ENCODE results near the gene DENND5A. TPM values are rescaled to one million over a fixed set of nuclear protein-coding genes. Genes with fewer than 3 reads are reported as not detected.
A peak's percentile ranks its signal among the peaks of the same experiment; 100 is the strongest.

Gene DENND5A
- total RNA-seq, result 10 to 100 TPM; 40.6 to 44.3 TPM

DNA sequence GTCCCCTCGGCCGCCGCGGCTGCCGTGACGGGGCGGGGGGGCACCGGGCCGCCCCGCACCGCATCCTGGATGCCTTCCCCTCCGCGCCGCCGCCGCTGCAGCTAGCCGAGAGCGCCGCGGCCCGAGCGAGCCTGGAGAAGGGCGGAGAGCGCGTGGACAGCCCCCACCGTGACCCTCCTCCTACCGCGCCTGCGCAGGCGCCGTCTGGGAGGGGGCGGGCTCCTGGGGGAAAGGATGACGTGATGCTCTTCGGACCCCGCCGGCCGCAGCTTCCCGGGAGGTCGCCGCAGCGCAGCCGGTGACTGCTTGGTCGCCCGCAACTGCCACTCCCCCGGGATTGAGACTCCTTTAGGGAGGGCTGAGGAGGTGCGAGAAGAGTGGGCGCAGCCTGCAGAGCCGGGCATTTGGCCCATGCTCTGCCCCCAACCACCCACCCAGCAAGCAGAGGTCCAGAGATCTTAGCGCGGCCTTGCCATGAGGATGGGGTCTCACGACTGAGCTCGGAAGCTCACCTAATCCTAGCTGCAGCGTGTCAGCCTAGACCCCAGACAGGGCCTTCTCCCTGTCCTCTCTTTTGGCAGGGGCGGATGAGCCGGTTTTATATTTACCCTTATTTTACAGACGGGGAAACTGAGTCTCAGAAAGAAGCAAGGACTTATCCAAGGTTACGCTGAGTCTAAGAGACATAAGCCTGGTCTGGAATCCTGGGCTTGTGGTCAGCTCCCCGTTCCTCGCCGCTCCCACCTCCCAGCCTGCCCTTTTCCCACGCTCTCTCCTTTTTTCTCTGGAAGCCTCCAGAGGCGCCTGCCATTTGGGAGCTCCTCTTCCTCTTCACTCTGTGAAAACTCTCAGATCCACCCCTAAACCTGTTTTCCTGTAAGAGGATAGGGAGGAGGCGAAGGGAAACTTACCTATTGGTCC, at the start of gene DENND5A:
TSS of gene DENND5A (minus strand) at position 140 of the 921 bp plus-strand sequence. CDS start 281 bp downstream, outside the sequence.
- peak within 1 kb of the TSS; percentile 98 for H3K27ac Mint-ChIP-seq
- peaks cover 10% of the 10 kb centered on the region for H3K36me3 Mint-ChIP-seq (ENCODE audit: low read depth)
- H3K9me3 Mint-ChIP-seq, result peaks cover 1% of the 10 kb centered on the region
- intact Hi-C loops (cut with micrococcal nuclease), result loop anchor here (5.0 to 10.0 kb wide), 2 partner anchors 47 to 91 kb away; partner anchors contain the start of gene TMEM41B
- TF ChIP-seq, protein P1, sequence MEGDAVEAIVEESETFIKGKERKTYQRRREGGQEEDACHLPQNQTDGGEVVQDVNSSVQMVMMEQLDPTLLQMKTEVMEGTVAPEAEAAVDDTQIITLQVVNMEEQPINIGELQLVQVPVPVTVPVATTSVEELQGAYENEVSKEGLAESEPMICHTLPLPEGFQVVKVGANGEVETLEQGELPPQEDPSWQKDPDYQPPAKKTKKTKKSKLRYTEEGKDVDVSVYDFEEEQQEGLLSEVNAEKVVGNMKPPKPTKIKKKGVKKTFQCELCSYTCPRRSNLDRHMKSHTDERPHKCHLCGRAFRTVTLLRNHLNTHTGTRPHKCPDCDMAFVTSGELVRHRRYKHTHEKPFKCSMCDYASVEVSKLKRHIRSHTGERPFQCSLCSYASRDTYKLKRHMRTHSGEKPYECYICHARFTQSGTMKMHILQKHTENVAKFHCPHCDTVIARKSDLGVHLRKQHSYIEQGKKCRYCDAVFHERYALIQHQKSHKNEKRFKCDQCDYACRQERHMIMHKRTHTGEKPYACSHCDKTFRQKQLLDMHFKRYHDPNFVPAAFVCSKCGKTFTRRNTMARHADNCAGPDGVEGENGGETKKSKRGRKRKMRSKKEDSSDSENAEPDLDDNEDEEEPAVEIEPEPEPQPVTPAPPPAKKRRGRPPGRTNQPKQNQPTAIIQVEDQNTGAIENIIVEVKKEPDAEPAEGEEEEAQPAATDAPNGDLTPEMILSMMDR (IDR thresholded peaks at IDR 0.05), result no peak
- POLR2A ChIA-PET, result interaction anchor here (1.0 to 2.4 kb wide), 9 partner anchors 8 to 120 kb away, joined by 3 to 10 read pairs (median 5); partner anchors contain the start of genes IPO7 and TMEM41B
- peak within 1 kb of the TSS; percentile 90 for H3K4me3 Mint-ChIP-seq
- DNase-seq, result peak; percentile 65
- CTCF ChIA-PET, result interaction anchor here (0.9 to 1.4 kb wide), 4 partner anchors 8 to 68 kb away, joined by 3 to 4 read pairs (median 4); no protein-coding TSS in a partner anchor
- H3K4me1 Mint-ChIP-seq (ENCODE audit: low read depth), result peaks cover 28% of the 10 kb centered on the region
- ATAC-seq, result peak; percentile 51
- peaks cover 3% of the 10 kb centered on the region for H3K27me3 Mint-ChIP-seq

DNA sequence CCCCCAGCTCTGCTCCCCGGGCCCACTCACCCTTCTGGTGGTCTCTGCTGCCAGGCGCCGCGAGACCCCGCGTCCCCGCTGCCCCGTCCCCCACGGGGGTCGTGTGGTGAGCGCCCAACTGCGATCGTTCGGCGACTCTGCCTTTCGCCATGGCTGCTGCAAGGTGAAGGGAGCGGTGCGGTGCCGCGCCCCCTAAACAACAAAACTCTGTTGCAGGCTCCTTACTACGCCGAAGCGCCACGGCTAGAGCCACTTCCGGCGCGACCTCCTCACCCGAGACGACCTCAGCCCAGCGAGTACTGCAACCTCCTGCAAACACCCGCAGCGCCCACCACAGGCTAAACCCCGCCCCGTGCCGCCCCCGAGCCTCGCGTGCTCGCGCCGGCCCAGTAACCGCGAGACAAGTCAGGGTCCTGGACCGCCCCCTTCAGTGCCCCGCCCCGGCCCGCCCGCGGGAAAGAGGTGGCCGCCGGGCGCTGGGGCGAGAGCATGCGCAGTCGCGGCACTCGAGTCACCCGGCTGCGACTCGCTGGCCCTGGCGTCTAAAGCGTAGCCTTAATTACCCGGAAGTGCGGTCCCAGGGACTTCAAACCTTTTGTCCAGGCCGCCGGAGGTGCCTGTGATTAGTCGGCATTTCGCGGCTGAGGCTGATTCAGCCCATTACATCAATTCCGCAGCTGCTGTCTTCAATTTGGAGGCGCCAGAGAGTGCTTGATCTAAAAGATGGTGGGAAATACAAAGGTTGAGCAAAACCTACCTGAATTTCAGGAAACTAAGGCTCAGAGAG, 49.3 kb upstream of the DENND5A start, which contains the start of gene TMEM41B:
TSS of gene TMEM41B (minus strand) at position 303 of the 787 bp plus-strand sequence. CDS start at position 151, 152 bp downstream.
- peaks cover 8% of the 10 kb centered on the region for H3K36me3 Mint-ChIP-seq (ENCODE audit: low read depth)
- TF ChIP-seq, protein P1 (IDR thresholded peaks at IDR 0.05), result no peak
- H3K27ac Mint-ChIP-seq, result peak within 1 kb of the TSS; percentile 98
- peaks cover 26% of the 10 kb centered on the region for H3K4me1 Mint-ChIP-seq (ENCODE audit: low read depth)
- CTCF ChIA-PET, result interaction anchor here (0.5 to 2.0 kb wide), 7 partner anchors 8 to 1395 kb away, joined by 3 to 9 read pairs (median 3); partner anchors contain the start of gene IPO7
- POLR2A ChIA-PET, result interaction anchor here (1.0 to 3.6 kb wide), 9 partner anchors 32 to 147 kb away, joined by 3 to 19 read pairs (median 7); partner anchors contain the start of genes DENND5A, IPO7 and ZNF143
- no peaks in the 10 kb centered on the region for H3K9me3 Mint-ChIP-seq
- H3K27me3 Mint-ChIP-seq, result peaks cover 8% of the 10 kb centered on the region
- intact Hi-C loops (cut with micrococcal nuclease), result loop anchor here (5.0 kb wide), 1 partner anchor 47 kb away; the partner anchor contains the start of gene DENND5A
- peak; percentile 99 for DNase-seq
- peak within 1 kb of the TSS; percentile 97 for H3K4me3 Mint-ChIP-seq
- ATAC-seq, result peak; percentile 94

DNA sequence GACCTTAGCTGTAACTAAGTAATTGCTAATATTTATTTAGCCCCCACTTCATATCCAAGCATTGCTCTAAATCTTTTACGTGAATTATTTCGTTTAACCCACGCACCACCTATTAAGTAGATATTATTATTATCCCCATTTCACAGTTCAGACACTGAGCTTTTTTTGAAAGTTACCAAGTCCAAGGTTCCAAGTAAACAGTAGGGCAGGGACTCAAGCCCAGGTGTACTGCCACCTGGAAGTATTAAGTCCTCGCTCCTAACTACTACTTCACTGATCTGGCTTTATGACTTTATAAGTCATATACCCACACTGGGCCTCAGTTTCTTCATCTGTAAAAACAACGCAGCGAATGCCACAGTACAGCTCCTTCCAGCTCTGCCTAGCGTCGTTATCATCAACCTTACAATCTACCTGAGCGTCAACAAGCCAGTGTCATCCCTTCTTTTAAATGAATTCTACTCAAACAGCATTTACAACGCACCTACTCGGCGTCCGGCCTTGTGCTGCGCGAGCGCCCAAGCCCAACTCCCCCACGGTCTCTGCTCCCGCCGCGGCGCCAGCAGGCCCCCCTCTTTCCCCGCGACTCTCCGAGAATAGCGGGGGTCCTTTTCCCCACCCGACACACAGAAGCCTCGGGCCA, 48.6 kb upstream of the DENND5A start:
- Mint-ChIP-seq H3K27me3 (peaks cover 4% of the 10 kb centered on the region), H3K27ac (peak overlapping the region; percentile 98), H3K9me3 (no peaks in the 10 kb centered on the region), H3K36me3 (ENCODE audit: low read depth) (peaks cover 8% of the 10 kb centered on the region), H3K4me1 (ENCODE audit: low read depth) (peaks cover 29% of the 10 kb centered on the region), H3K4me3 (peak overlapping the region; percentile 97)
- TF ChIP-seq, protein P1 (IDR thresholded peaks at IDR 0.05), result no peak
- no peak for ATAC-seq
- POLR2A ChIA-PET, result interaction anchor here (0.8 to 3.6 kb wide), 7 partner anchors 33 to 147 kb away, joined by 3 to 19 read pairs (median 3); partner anchors contain the start of genes DENND5A, IPO7 and ZNF143
- CTCF ChIA-PET, result interaction anchor here (0.7 to 2.0 kb wide), 4 partner anchors 70 to 193 kb away, joined by 3 to 9 read pairs (median 4); partner anchors contain the start of gene IPO7
- intact Hi-C loops (cut with micrococcal nuclease), result loop anchor here (5.0 kb wide), 1 partner anchor 46 kb away; the partner anchor contains the start of gene DENND5A
- DNase-seq, result peak; percentile 40

DNA sequence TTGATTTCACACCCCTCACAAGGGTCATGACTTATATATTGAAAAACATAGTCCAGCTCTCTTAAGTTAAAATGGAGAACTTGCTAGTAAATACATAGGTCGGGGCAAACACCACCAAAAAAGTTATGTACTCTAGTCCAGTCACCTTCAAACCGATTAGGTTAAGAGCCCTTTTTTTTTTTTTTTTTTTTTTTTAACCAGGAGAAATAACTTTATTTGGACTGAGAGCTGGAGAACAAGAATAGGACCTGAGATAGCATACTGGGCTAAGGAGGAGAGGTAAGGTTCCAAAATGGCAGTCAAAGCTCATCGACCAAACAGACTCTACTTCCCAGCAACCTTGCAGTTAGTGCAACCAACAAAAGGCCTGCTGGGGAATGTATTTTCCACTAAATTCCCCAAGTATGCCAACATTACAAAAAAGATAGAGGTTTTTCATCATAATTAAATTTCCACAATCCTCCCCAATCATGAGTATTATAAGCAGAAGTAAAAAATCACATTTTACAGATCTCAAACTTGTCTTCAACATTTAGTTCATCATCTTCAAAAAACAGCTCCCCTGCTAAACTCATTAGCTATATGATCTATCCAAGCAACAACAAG, 45.4 kb upstream of the DENND5A start:
- POLR2A ChIA-PET, result interaction anchor here (1.2 to 2.3 kb wide), 2 partner anchors 75 to 148 kb away, joined by 5 to 13 read pairs; partner anchors contain the start of gene IPO7
- ATAC-seq, result no peak
- CTCF ChIA-PET, result interaction anchor here (1.3 to 1.9 kb wide), 2 partner anchors 9 to 23 kb away, joined by 4 to 6 read pairs; no protein-coding TSS in a partner anchor
- Mint-ChIP-seq H3K9me3 (no peaks in the 10 kb centered on the region), H3K4me1 (ENCODE audit: low read depth) (peaks cover 40% of the 10 kb centered on the region), H3K36me3 (ENCODE audit: low read depth) (peaks cover 14% of the 10 kb centered on the region), H3K27me3 (no peaks in the 10 kb centered on the region), H3K27ac (no peak overlapping the region), H3K4me3 (no peak overlapping the region)
- intact Hi-C loops (cut with micrococcal nuclease), result loop anchor here (5.0 kb wide), 1 partner anchor 43 kb away; the partner anchor contains the start of gene DENND5A
- no peak for DNase-seq
- TF ChIP-seq, protein P1 (IDR thresholded peaks at IDR 0.05), result no peak

All from activated CD8-positive, alpha-beta T cell treated with anti-CD3 and anti-CD28 coated beads for 36 hours (primary cell).